Neural cell (in vitro differentiated cells): ENCODE results near the gene POU3F1.

Experiments
- EP300 ChIP-seq: fragments of 450-650 bp; conservative IDR thresholded peaks from 2 replicates; pipeline ENCODE4 v1.6.1; 2014; ENCODE audit warnings: antibody characterized with exemption, mild to moderate bottlenecking, moderate library complexity; ENCODE audit not compliant: poor library complexity, severe bottlenecking
- EZH2 ChIP-seq: fragments of 200-600, 300-800 bp; shearing (Covaris generic), sonication (generic); IDR thresholded peaks from 2 replicates; pipeline ENCODE4 v1.6.1; 2014; ENCODE audit warnings: antibody characterized with exemption, low read length, borderline replicate concordance, mild to moderate bottlenecking; ENCODE audit not compliant: insufficient read depth, poor library complexity, severe bottlenecking
- TF ChIP-seq, protein P1 (sequence below): fragments of 450-650 bp; IDR thresholded peaks from 2 replicates; pipeline ENCODE4 v1.5.1; 2014; ENCODE audit warnings: antibody characterized with exemption, mild to moderate bottlenecking, moderate library complexity; ENCODE audit not compliant: poor library complexity, severe bottlenecking

DNA sequence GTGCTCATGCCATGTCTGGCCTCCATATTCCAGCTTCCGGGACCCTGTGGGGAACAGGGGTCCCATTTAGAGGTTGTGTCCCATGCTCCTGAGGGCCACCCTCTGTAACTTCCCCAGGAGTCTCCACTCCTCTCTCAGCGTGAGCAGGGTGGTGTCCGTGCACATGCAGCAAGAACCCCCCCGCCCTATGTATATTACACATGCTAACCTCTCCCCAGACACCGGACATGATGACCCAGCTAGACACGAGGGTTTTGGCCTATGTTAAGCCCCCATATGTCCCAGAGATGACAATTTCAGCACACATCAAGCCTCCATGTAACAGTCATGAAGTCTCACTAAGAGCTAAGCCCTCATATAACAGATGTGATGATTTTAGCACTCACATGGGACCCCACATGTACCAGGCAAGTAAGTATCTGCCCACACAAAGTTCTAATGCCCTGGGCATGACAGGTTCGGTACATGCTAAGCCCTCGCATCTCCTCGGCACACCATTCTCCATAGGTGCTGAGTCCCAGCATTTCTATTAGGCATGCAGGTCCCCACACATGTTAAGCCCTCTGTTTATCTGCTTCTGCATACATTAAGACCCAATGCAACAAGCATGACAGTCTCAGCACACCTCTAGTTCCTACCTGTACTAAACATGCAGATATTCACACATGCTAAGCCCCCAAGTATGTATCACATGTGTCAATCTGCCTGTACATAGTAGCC is 48.3 kb downstream of the POU3F1 start:
- TF ChIP-seq, protein P1, sequence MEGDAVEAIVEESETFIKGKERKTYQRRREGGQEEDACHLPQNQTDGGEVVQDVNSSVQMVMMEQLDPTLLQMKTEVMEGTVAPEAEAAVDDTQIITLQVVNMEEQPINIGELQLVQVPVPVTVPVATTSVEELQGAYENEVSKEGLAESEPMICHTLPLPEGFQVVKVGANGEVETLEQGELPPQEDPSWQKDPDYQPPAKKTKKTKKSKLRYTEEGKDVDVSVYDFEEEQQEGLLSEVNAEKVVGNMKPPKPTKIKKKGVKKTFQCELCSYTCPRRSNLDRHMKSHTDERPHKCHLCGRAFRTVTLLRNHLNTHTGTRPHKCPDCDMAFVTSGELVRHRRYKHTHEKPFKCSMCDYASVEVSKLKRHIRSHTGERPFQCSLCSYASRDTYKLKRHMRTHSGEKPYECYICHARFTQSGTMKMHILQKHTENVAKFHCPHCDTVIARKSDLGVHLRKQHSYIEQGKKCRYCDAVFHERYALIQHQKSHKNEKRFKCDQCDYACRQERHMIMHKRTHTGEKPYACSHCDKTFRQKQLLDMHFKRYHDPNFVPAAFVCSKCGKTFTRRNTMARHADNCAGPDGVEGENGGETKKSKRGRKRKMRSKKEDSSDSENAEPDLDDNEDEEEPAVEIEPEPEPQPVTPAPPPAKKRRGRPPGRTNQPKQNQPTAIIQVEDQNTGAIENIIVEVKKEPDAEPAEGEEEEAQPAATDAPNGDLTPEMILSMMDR: no peak
- no peak for TF ChIP-seq EZH2
- TF ChIP-seq EP300: no peak
